CD8-positive, alpha-beta memory T cell (primary cell): ENCODE results near the gene TMEM14B. TPM values are rescaled to one million over a fixed set of nuclear protein-coding genes. Genes with fewer than 3 reads are reported as not detected.
"Not testable (repeated sequence)": the region's sequence is repeated elsewhere in the genome, so short reads cannot be mapped to it uniquely, and the experiment has no call there.

ENCODE experiments used
- CTCF ChIA-PET: fragments of 350-600 bp; sonication (Branson Sonifier 250); formaldehyde crosslinking; loops from one replicate; lab custom pipeline; 2021; ENCODE audit warnings: antibody characterized with exemption; lab: Charles Lee
- POLR2A ChIA-PET: fragments of 350-600 bp; sonication (Branson Sonifier 250); formaldehyde crosslinking; loops from one replicate; lab custom pipeline; 2021; ENCODE audit warnings: antibody characterized with exemption; lab: Charles Lee
- DNase-seq, 5 donors: peaks; one replicate each; pipeline versions ENCODE4 v3.0.0 to v3.0.0-alpha.2; 2020 to 2022; ENCODE audit warnings: mixed read lengths in 1 of 5
- H3K27ac ChIP-seq: one replicate; pipeline ENCODE4 v1.7.0; 2013; ENCODE audit warnings: low read depth, mild to moderate bottlenecking, low read length, moderate library complexity
- H3K27me3 ChIP-seq: 2 replicates; pipeline ENCODE4 v1.7.0; 2013; ENCODE audit warnings: low read length, mild to moderate bottlenecking; ENCODE audit not compliant: insufficient read depth, poor library complexity, severe bottlenecking
- H3K36me3 ChIP-seq: 2 replicates; pipeline ENCODE4 v1.7.0; 2013; ENCODE audit warnings: mild to moderate bottlenecking, low read length, moderate library complexity; ENCODE audit not compliant: insufficient read depth
- H3K4me1 ChIP-seq: 2 replicates; pipeline ENCODE4 v1.7.0; 2013; ENCODE audit warnings: mild to moderate bottlenecking, low read length, moderate library complexity; ENCODE audit not compliant: insufficient read depth
- H3K4me3 ChIP-seq: 2 replicates; pipeline ENCODE4 v1.7.0; 2013; ENCODE audit warnings: mild to moderate bottlenecking, low read length
- H3K9me3 ChIP-seq: 2 replicates; pipeline ENCODE4 v1.7.0; 2013; ENCODE audit warnings: mild to moderate bottlenecking, low read length
- H3K27ac Mint-ChIP-seq, 8 donors: one replicate each; pipeline ENCODE4 v1.8.0; 2020 to 2021; ENCODE audit warnings: mixed read lengths in 8 of 8, mild to moderate bottlenecking in 6 of 8, inconsistent platforms in 3 of 8, moderate library complexity in 3 of 8
- H3K27me3 Mint-ChIP-seq, 2 donors: one replicate each; pipeline ENCODE4 v1.8.0; 2020 to 2021; ENCODE audit warnings: mixed read lengths in 2 of 2, mild to moderate bottlenecking in 1 of 2, moderate library complexity in 1 of 2
- H3K36me3 Mint-ChIP-seq, 3 donors: one replicate each; pipeline ENCODE4 v1.8.0; 2020 to 2021; ENCODE audit warnings: mixed read lengths in 3 of 3, inconsistent platforms in 1 of 3, mild to moderate bottlenecking in 1 of 3
- H3K4me1 Mint-ChIP-seq, 3 donors: one replicate each; pipeline ENCODE4 v1.8.0; 2020 to 2021; ENCODE audit warnings: mixed read lengths in 3 of 3, inconsistent platforms in 1 of 3, mild to moderate bottlenecking in 1 of 3
- H3K4me3 Mint-ChIP-seq, 7 donors: one replicate each; pipeline ENCODE4 v1.8.0; 2020 to 2021; ENCODE audit warnings: mixed read lengths in 7 of 7, mild to moderate bottlenecking in 6 of 7, moderate library complexity in 4 of 7, inconsistent platforms in 2 of 7
- H3K9me3 Mint-ChIP-seq, 5 donors: one replicate each; pipeline ENCODE4 v1.8.0; 2020 to 2022; ENCODE audit warnings: mixed read lengths in 5 of 5, mild to moderate bottlenecking in 3 of 5, moderate library complexity in 2 of 5, inconsistent platforms in 1 of 5
- polyA plus RNA-seq: library from polyadenylated mRNA; unstranded; fragments of 300-500 nt; fragmentation: Illumina TruSeq; gene quantifications from one replicate; pipeline ENCODE4 v1.2.3, GENCODE V29; 2021
- total RNA-seq, 2 experiments: library from RNA; stranded (reverse); gene quantifications; one replicate each; pipeline ENCODE4 v1.2.3, GENCODE V29; 2021

Gene TMEM14B
- total and polyA plus RNA-seq, 3 experiments from 2014 or later: 82.0 to 188 (median 85.1) TPM

- Histone ChIP-seq H3K27ac (peak overlapping the region; percentile 80), H3K4me1 (peaks cover 41% of the 10 kb centered on the region), H3K4me3 (peak overlapping the region; percentile 92), H3K27me3 (no peaks in the 10 kb centered on the region), H3K36me3 (peaks cover 4% of the 10 kb centered on the region), H3K9me3 (no peaks in the 10 kb centered on the region)
- H3K9me3 Mint-ChIP-seq: no peaks in the 10 kb centered on the region
- peak overlapping the region; percentile 92 to 98 (median 96) for H3K4me3 Mint-ChIP-seq
- H3K4me1 Mint-ChIP-seq: peaks cover 53 to 61% (median 58%) of the 10 kb centered on the region in 3 donors
- peak overlapping the region; percentile 91 to 99 (median 96) for H3K27ac Mint-ChIP-seq
- DNase-seq: no peak
- ChIA-PET POLR2A (interaction anchor here (1.7 to 3.4 kb wide), 2 partner anchors 26 to 52 kb away, joined by 8 to 18 read pairs; partner anchors contain the start of genes C6orf52 and PAK1IP1), CTCF (interaction anchor here (1.0 to 1.9 kb wide), 4 partner anchors 9 to 52 kb away, joined by 4 to 9 read pairs (median 6); partner anchors contain the start of genes C6orf52 and PAK1IP1)
- no peaks in the 10 kb centered on the region for H3K27me3 Mint-ChIP-seq
- peaks cover 0 to 29% (median 3%) of the 10 kb centered on the region in 3 donors for H3K36me3 Mint-ChIP-seq
These were observed 722 bp upstream of the TMEM14B start for GRCh38 chr6:10746915-10747250.

GRCh38 chr6:10749734-10750133 is 2.1 kb downstream of the TMEM14B start:
- H3K27me3 Mint-ChIP-seq: no peaks in the 10 kb centered on the region
- peak overlapping the region in 6 of 7 donors; percentile 28 to 98 (median 93) for H3K4me3 Mint-ChIP-seq
- H3K4me3 ChIP-seq: no peak overlapping the region
- CTCF ChIA-PET: interaction anchor here (0.6 kb wide), 1 partner anchor 226 kb away, joined by 3 read pairs; no protein-coding TSS in a partner anchor
- no peaks in the 10 kb centered on the region for H3K9me3 Mint-ChIP-seq
- H3K4me1 Mint-ChIP-seq: peaks cover 69 to 80% (median 79%) of the 10 kb centered on the region in 3 donors
- H3K27me3 ChIP-seq: no peaks in the 10 kb centered on the region
- POLR2A ChIA-PET: interaction anchor here (3.4 kb wide), 1 partner anchor 55 kb away, joined by 18 read pairs; the partner anchor contains the start of genes C6orf52 and PAK1IP1
- no peak for DNase-seq
- peaks cover 11% of the 10 kb centered on the region for H3K36me3 ChIP-seq
- peak overlapping the region in 7 of 8 donors; percentile 17 to 98 (median 43) for H3K27ac Mint-ChIP-seq
- H3K36me3 Mint-ChIP-seq: peaks cover 0 to 52% (median 15%) of the 10 kb centered on the region in 3 donors
- peaks cover 41% of the 10 kb centered on the region for H3K4me1 ChIP-seq
- no peak overlapping the region for H3K27ac ChIP-seq
- H3K9me3 ChIP-seq: no peaks in the 10 kb centered on the region

GRCh38 chr6:10750568-10750967 is 3.0 kb downstream of the TMEM14B start:
- Histone ChIP-seq H3K4me1 (peaks cover 41% of the 10 kb centered on the region), H3K36me3 (peaks cover 17% of the 10 kb centered on the region)
- H3K4me3 ChIP-seq, H3K9me3 Mint-ChIP-seq, DNase-seq, CTCF ChIA-PET, H3K27me3 ChIP-seq, H3K27me3 Mint-ChIP-seq, H3K27ac ChIP-seq, H3K9me3 ChIP-seq, POLR2A ChIA-PET: not testable (repeated sequence)
- Mint-ChIP-seq H3K4me1 (peaks cover 66 to 85% (median 83%) of the 10 kb centered on the region in 3 donors), H3K27ac (peak overlapping the region in 6 of 8 donors; percentile 23 to 84 (median 52)), H3K4me3 (peak overlapping the region in 1 of 7 donors; percentile 92), H3K36me3 (peaks cover 0 to 60% (median 18%) of the 10 kb centered on the region in 3 donors)

- H3K9me3 Mint-ChIP-seq, CTCF ChIA-PET, H3K4me3 ChIP-seq, H3K27me3 ChIP-seq, H3K9me3 ChIP-seq, H3K27me3 Mint-ChIP-seq, H3K27ac ChIP-seq: not testable (repeated sequence)
- H3K4me3 Mint-ChIP-seq: peak overlapping the region in 5 of 7 donors; percentile 8 to 68 (median 28)
- POLR2A ChIA-PET: interaction anchor here (1.0 kb wide), 1 partner anchor 32 kb away, joined by 3 read pairs; no protein-coding TSS in a partner anchor
- peak overlapping the region in 7 of 8 donors; percentile 18 to 72 (median 52) for H3K27ac Mint-ChIP-seq
- H3K36me3 Mint-ChIP-seq: peaks cover 0 to 72% (median 24%) of the 10 kb centered on the region in 3 donors
- peak in 3 of 5 donors; percentile 21 to 66 (median 25) for DNase-seq
- H3K4me1 Mint-ChIP-seq: peaks cover 62 to 75% (median 73%) of the 10 kb centered on the region in 3 donors
- H3K36me3 ChIP-seq: peaks cover 17% of the 10 kb centered on the region
- peaks cover 36% of the 10 kb centered on the region for H3K4me1 ChIP-seq
These were observed 4.2 kb downstream of the TMEM14B start for GRCh38 chr6:10751757-10752156.

GRCh38 chr6:10756085-10756484 is 8.5 kb downstream of the TMEM14B start:
- peaks cover 1% of the 10 kb centered on the region for H3K4me1 ChIP-seq
- H3K27me3 ChIP-seq: no peaks in the 10 kb centered on the region
- no peak overlapping the region for H3K4me3 ChIP-seq
- H3K9me3 Mint-ChIP-seq: no peaks in the 10 kb centered on the region
- ChIA-PET CTCF (no interaction called here), POLR2A (no interaction called here)
- DNase-seq: no peak
- no peak overlapping the region for H3K4me3 Mint-ChIP-seq
- no peak overlapping the region for H3K27ac ChIP-seq
- no peaks in the 10 kb centered on the region for H3K27me3 Mint-ChIP-seq
- peaks cover 4 to 81% (median 36%) of the 10 kb centered on the region in 3 donors for H3K36me3 Mint-ChIP-seq
- peak overlapping the region in 2 of 8 donors; percentile 2 to 72 for H3K27ac Mint-ChIP-seq
- peaks cover 13% of the 10 kb centered on the region for H3K36me3 ChIP-seq
- no peaks in the 10 kb centered on the region for H3K9me3 ChIP-seq
- peaks cover 44 to 53% (median 49%) of the 10 kb centered on the region in 3 donors for H3K4me1 Mint-ChIP-seq

- no peak overlapping the region for H3K4me3 ChIP-seq
- CTCF ChIA-PET: interaction anchor here (0.6 to 1.4 kb wide), 4 partner anchors 10 to 65 kb away, joined by 3 to 10 read pairs (median 3); partner anchors contain the start of genes C6orf52, PAK1IP1 and TMEM14B
- Mint-ChIP-seq H3K9me3 (no peaks in the 10 kb centered on the region), H3K36me3 (peaks cover 4 to 71% (median 28%) of the 10 kb centered on the region in 3 donors), H3K4me3 (no peak overlapping the region), H3K27ac (peak overlapping the region in 4 of 8 donors; percentile 12 to 44 (median 40)), H3K4me1 (peaks cover 25 to 28% (median 26%) of the 10 kb centered on the region in 3 donors), H3K27me3 (no peaks in the 10 kb centered on the region)
- no peaks in the 10 kb centered on the region for H3K9me3 ChIP-seq
- peaks cover 9% of the 10 kb centered on the region for H3K36me3 ChIP-seq
- H3K4me1 ChIP-seq: no peaks in the 10 kb centered on the region
- no peaks in the 10 kb centered on the region for H3K27me3 ChIP-seq
- POLR2A ChIA-PET: no interaction called here
- no peak overlapping the region for H3K27ac ChIP-seq
- peak in 1 of 5 donors; percentile 12 for DNase-seq
These were observed 11.8 kb downstream of the TMEM14B start for GRCh38 chr6:10759312-10759839.

GRCh38 chr6:10759884-10760329 is 12.3 kb downstream of the TMEM14B start:
- H3K4me1 ChIP-seq: no peaks in the 10 kb centered on the region
- H3K4me3 Mint-ChIP-seq: no peak overlapping the region
- peaks cover 4% of the 10 kb centered on the region for H3K36me3 ChIP-seq
- H3K36me3 Mint-ChIP-seq: peaks cover 4 to 66% (median 24%) of the 10 kb centered on the region in 3 donors
- H3K27ac Mint-ChIP-seq: peak overlapping the region in 4 of 8 donors; percentile 29 to 75 (median 48)
- H3K9me3 Mint-ChIP-seq: no peaks in the 10 kb centered on the region
- peaks cover 21 to 23% (median 22%) of the 10 kb centered on the region in 3 donors for H3K4me1 Mint-ChIP-seq
- no peaks in the 10 kb centered on the region for H3K9me3 ChIP-seq
- no peak overlapping the region for H3K4me3 ChIP-seq
- H3K27me3 ChIP-seq: no peaks in the 10 kb centered on the region
- CTCF ChIA-PET: interaction anchor here (0.6 to 1.4 kb wide), 4 partner anchors 10 to 66 kb away, joined by 3 to 10 read pairs (median 3); partner anchors contain the start of genes C6orf52 and PAK1IP1
- H3K27ac ChIP-seq: no peak overlapping the region
- no peaks in the 10 kb centered on the region for H3K27me3 Mint-ChIP-seq
- POLR2A ChIA-PET: no interaction called here
- no peak for DNase-seq

GRCh38 chr6:10763006-10763405 is 15.4 kb downstream of the TMEM14B start:
- H3K36me3 ChIP-seq: no peaks in the 10 kb centered on the region
- no peaks in the 10 kb centered on the region for H3K9me3 Mint-ChIP-seq
- peaks cover 4 to 48% (median 16%) of the 10 kb centered on the region in 3 donors for H3K36me3 Mint-ChIP-seq
- no peaks in the 10 kb centered on the region for H3K9me3 ChIP-seq
- DNase-seq: no peak
- CTCF ChIA-PET: no interaction called here
- no peak overlapping the region for H3K27ac ChIP-seq
- no peaks in the 10 kb centered on the region for H3K4me1 ChIP-seq
- no peaks in the 10 kb centered on the region for H3K27me3 ChIP-seq
- no peaks in the 10 kb centered on the region for H3K27me3 Mint-ChIP-seq
- H3K4me1 Mint-ChIP-seq: peaks cover 12 to 17% (median 14%) of the 10 kb centered on the region in 3 donors
- H3K4me3 ChIP-seq: no peak overlapping the region
- no peak overlapping the region for H3K4me3 Mint-ChIP-seq
- no peak overlapping the region for H3K27ac Mint-ChIP-seq
- POLR2A ChIA-PET: no interaction called here
